BE2C (cell line): ENCODE results near the gene TMED9.

Source experiments
- DNase-seq: peaks from one replicate; pipeline ENCODE4 v3.0.0-alpha.2; 2020
- H3K27me3 ChIP-seq: fragments of 250-450 bp; sonication (Bioruptor Pico); 2 replicates; pipeline ENCODE4 v1.5.1; 2020; ENCODE audit warnings: mild to moderate bottlenecking
- H3K36me3 ChIP-seq: fragments of 250-450 bp; sonication (Bioruptor Pico); 2 replicates; pipeline ENCODE4 v1.5.1; 2020; ENCODE audit warnings: mild to moderate bottlenecking
- H3K4me1 ChIP-seq: fragments of 250-450 bp; sonication (Bioruptor Pico); 2 replicates; pipeline ENCODE4 v1.5.1; 2020
- H3K4me3 ChIP-seq: 2 replicates; pipeline ENCODE4 v1.5.1; 2011; ENCODE audit warnings: low read depth, low read length
- H3K9me3 ChIP-seq: fragments of 250-450 bp; sonication (Bioruptor Pico); 2 replicates; pipeline ENCODE4 v1.5.1; 2020
- CTCF ChIP-seq: IDR thresholded peaks from 2 replicates; pipeline ENCODE4 v1.5.1; 2012; ENCODE audit warnings: mild to moderate bottlenecking, low read depth, low read length

TMED9 gene

GRCh38 chr5:177608243-177609075, 16.5 kb downstream of the TMED9 start:
- DNase-seq = no peak
- Histone ChIP-seq H3K9me3 (no peaks in the 10 kb centered on the region), H3K27me3 (no peaks in the 10 kb centered on the region; the same call in 1 of the 2 replicates), H3K4me1 (no peaks in the 10 kb centered on the region), H3K36me3 (no peaks in the 10 kb centered on the region), H3K4me3 (no peak overlapping the region)
- no peak for TF ChIP-seq CTCF

GRCh38 chr5:177609076-177610059, 17.4 kb downstream of the TMED9 start:
- no peak for TF ChIP-seq CTCF
- no peak overlapping the region for H3K4me3 ChIP-seq
- H3K36me3 ChIP-seq = no peaks in the 10 kb centered on the region
- H3K27me3 ChIP-seq = no peaks in the 10 kb centered on the region; the same call in 1 of the 2 replicates
- DNase-seq = no peak
- H3K4me1 ChIP-seq = no peaks in the 10 kb centered on the region
- no peaks in the 10 kb centered on the region for H3K9me3 ChIP-seq

GRCh38 chr5:177610131-177610769, 18.2 kb downstream of the TMED9 start:
- DNase-seq = no peak
- Histone ChIP-seq H3K36me3 (no peaks in the 10 kb centered on the region), H3K9me3 (no peaks in the 10 kb centered on the region), H3K27me3 (no peaks in the 10 kb centered on the region; the same call in 1 of the 2 replicates), H3K4me1 (no peaks in the 10 kb centered on the region), H3K4me3 (no peak overlapping the region)
- no peak for TF ChIP-seq CTCF

- Histone ChIP-seq H3K4me1 (no peaks in the 10 kb centered on the region), H3K27me3 (no peaks in the 10 kb centered on the region; the same call in 1 of the 2 replicates), H3K4me3 (no peak overlapping the region), H3K36me3 (no peaks in the 10 kb centered on the region), H3K9me3 (no peaks in the 10 kb centered on the region)
- DNase-seq = no peak
- no peak for TF ChIP-seq CTCF
These were observed 18.9 kb downstream of the TMED9 start for GRCh38 chr5:177610770-177611445.

- Histone ChIP-seq H3K4me3 (no peak overlapping the region), H3K27me3 (no peaks in the 10 kb centered on the region; the same call in none of the 2 replicates), H3K36me3 (no peaks in the 10 kb centered on the region), H3K9me3 (no peaks in the 10 kb centered on the region), H3K4me1 (no peaks in the 10 kb centered on the region)
- TF ChIP-seq CTCF = no peak
- no peak for DNase-seq
These were observed 19.6 kb downstream of the TMED9 start for GRCh38 chr5:177611446-177612214.
